ENCODE data around the gene FKBP15. TPM values are rescaled to one million over a fixed set of nuclear protein-coding genes. Genes with fewer than 3 reads are reported as not detected.
"Not testable (repeated sequence)": the region's sequence is repeated elsewhere in the genome, so short reads cannot be mapped to it uniquely, and the experiment has no call there.

The FKBP15 gene
- total RNA-seq, 1 donor from 2014 or later, result 27.6 TPM

DNA sequence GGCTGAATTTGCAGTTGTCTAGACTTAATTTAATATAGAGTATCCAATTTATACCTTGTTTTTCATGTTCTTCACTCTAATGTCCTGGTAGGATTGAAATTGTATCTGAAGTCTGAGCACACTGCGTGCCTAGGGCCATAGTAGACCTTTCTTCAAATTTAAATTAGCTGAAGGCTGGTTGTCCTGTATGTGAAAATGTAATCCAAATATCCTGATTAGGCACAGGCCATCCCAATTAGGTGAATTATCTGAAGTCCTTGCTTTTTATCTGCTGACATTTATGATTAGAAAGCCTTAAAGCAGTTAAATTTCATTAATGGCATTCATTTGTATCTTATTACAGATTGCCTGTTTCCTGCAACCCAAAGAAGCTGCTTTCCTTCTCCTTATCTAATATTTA lies 33.9 kb upstream of the FKBP15 start:
- H3K27me3 Mint-ChIP-seq (ENCODE audit: low read depth), result no peaks in the 10 kb centered on the region
- H3K36me3 Mint-ChIP-seq (ENCODE audit: low read depth), result peaks cover 14% of the 10 kb centered on the region
- H3K27ac Mint-ChIP-seq (ENCODE audit: unreplicated experiment), result no peak overlapping the region
- H3K4me1 Mint-ChIP-seq (ENCODE audit: low read depth), result no peaks in the 10 kb centered on the region
- no peak overlapping the region for H3K4me3 Mint-ChIP-seq (ENCODE audit: unreplicated experiment)
- peaks cover 2% of the 10 kb centered on the region for H3K9me3 Mint-ChIP-seq (ENCODE audit: low read depth)
- TF ChIP-seq, protein P1, sequence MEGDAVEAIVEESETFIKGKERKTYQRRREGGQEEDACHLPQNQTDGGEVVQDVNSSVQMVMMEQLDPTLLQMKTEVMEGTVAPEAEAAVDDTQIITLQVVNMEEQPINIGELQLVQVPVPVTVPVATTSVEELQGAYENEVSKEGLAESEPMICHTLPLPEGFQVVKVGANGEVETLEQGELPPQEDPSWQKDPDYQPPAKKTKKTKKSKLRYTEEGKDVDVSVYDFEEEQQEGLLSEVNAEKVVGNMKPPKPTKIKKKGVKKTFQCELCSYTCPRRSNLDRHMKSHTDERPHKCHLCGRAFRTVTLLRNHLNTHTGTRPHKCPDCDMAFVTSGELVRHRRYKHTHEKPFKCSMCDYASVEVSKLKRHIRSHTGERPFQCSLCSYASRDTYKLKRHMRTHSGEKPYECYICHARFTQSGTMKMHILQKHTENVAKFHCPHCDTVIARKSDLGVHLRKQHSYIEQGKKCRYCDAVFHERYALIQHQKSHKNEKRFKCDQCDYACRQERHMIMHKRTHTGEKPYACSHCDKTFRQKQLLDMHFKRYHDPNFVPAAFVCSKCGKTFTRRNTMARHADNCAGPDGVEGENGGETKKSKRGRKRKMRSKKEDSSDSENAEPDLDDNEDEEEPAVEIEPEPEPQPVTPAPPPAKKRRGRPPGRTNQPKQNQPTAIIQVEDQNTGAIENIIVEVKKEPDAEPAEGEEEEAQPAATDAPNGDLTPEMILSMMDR (IDR thresholded peaks at IDR 0.05), result no peak
- no peak for DNase-seq (ENCODE audit: low spot score)

DNA sequence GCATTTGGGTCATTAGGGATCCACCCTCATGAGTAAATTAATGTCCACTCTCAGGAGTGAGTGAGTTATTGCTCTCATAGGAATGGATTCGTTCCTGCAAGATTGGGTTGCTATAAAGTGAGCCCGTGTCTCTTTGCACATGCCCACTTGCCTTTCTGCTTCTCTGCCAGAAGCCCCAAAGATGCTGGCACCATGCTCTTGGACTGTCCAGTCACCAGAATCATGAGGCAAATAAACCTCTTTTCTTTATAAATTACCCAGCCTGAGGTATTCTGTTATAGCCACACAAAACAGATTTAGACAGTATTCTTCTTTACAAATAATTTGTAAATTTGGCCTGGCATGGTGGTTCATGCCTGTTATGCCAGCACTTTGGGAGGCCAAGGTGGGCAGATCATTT lies 29.7 kb upstream of the FKBP15 start:
- H3K4me3 Mint-ChIP-seq (ENCODE audit: unreplicated experiment), result no peak overlapping the region
- H3K27ac Mint-ChIP-seq (ENCODE audit: unreplicated experiment), result no peak overlapping the region

DNA sequence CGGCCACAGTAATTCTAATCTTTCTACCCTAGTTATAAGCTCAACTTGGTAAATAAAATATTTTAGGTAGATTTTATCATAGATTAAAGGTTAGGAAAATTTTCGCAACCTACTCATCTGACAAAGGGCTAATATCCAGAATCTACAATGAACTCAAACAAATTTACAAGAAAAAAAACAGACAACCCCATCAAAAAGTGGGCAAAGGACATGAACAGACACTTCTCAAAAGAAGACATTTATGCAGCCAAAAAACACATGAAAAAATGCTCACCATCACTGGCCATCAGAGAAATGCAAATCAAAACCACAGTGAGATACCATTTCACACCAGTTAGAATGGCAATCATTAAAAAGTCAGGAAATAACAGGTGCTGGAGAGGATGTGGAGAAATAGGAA lies 28.6 kb upstream of the FKBP15 start:
- H3K9me3 Mint-ChIP-seq (ENCODE audit: low read depth); DNase-seq (ENCODE audit: low spot score); H3K27ac Mint-ChIP-seq (ENCODE audit: unreplicated experiment); H3K27me3 Mint-ChIP-seq (ENCODE audit: low read depth); H3K4me1 Mint-ChIP-seq (ENCODE audit: low read depth); H3K4me3 Mint-ChIP-seq (ENCODE audit: unreplicated experiment); H3K36me3 Mint-ChIP-seq (ENCODE audit: low read depth): not testable (repeated sequence)

More for the DNA sequence above, 29.7 kb upstream of the FKBP15 start:
- Mint-ChIP-seq H3K27me3 (ENCODE audit: low read depth) (no peaks in the 10 kb centered on the region), H3K9me3 (ENCODE audit: low read depth) (peaks cover 2% of the 10 kb centered on the region), H3K36me3 (ENCODE audit: low read depth) (peaks cover 5% of the 10 kb centered on the region), H3K4me1 (ENCODE audit: low read depth) (no peaks in the 10 kb centered on the region)
- TF ChIP-seq, protein P1 (IDR thresholded peaks at IDR 0.05), result no peak
- DNase-seq (ENCODE audit: low spot score), result no peak

DNA sequence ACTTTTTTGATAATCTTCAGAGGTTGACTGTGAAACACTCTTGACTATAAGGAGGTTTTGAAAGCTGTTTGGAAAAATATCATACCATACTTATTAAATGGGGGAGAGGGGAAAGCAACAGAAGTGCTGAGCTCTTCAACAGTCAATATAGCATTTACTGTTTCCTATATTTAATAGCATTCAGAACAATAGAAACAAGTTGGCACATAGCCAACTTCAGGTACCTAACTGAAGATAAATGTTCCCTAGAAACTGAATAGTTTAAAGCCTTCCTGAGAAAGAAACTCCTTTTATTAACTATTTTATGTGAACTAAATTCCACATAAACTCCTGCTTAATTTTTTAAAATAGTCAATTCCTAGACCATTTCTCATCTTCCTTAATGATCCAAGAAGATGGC lies 26.6 kb upstream of the FKBP15 start:
- Mint-ChIP-seq H3K9me3 (ENCODE audit: low read depth) (peaks cover 2% of the 10 kb centered on the region), H3K27ac (ENCODE audit: unreplicated experiment) (no peak overlapping the region), H3K4me3 (ENCODE audit: unreplicated experiment) (no peak overlapping the region), H3K27me3 (ENCODE audit: low read depth) (no peaks in the 10 kb centered on the region), H3K36me3 (ENCODE audit: low read depth) (peaks cover 5% of the 10 kb centered on the region), H3K4me1 (ENCODE audit: low read depth) (no peaks in the 10 kb centered on the region)
- TF ChIP-seq, protein P1 (IDR thresholded peaks at IDR 0.05), result no peak
- DNase-seq (ENCODE audit: low spot score), result no peak

DNA sequence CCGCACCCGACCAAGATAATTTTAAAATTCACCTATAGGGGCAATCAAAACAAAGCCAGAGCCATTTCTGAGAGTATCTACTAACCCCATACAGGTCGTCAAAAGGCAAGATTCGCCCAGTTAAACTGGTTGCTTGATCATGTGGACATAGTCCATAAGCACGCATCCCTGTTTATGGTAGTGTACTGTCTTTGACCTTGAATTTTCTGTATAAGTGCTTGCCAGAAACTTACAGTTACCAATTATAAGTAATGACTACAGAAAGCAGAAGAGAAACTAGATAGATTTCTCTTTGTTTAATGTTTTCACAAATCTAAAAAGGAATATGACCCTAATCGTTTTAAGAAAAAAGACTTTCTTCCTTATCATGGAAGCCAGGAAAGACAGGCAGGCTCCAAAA lies 25.9 kb upstream of the FKBP15 start:
- Mint-ChIP-seq H3K36me3 (ENCODE audit: low read depth) (peaks cover 5% of the 10 kb centered on the region), H3K4me3 (ENCODE audit: unreplicated experiment) (no peak overlapping the region), H3K4me1 (ENCODE audit: low read depth) (no peaks in the 10 kb centered on the region), H3K27ac (ENCODE audit: unreplicated experiment) (no peak overlapping the region), H3K9me3 (ENCODE audit: low read depth) (peaks cover 2% of the 10 kb centered on the region), H3K27me3 (ENCODE audit: low read depth) (no peaks in the 10 kb centered on the region)
- no peak for DNase-seq (ENCODE audit: low spot score)
- TF ChIP-seq, protein P1 (IDR thresholded peaks at IDR 0.05), result no peak

DNA sequence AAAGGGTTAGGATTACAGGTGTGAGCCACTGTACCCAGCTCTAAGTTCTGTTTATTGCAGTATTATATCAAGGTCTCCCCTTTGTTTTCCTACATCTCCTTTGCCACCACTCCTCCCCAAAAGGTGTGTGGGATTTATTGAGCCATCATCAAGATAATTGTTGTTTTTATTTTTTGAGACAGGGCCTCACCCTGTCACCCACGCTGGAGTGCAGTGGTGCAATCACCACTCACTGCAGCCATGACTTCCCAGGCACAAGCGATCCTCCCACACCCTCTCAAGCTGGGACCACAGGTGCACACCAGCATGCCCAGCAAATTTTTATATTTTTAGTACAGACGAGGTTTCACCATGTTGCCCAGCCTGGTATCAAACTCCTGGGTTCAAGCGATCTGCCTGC lies 24.8 kb upstream of the FKBP15 start:
- no peak overlapping the region for H3K4me3 Mint-ChIP-seq (ENCODE audit: unreplicated experiment)
- no peaks in the 10 kb centered on the region for H3K4me1 Mint-ChIP-seq (ENCODE audit: low read depth)
- TF ChIP-seq, protein P1 (IDR thresholded peaks at IDR 0.05), result no peak
- H3K36me3 Mint-ChIP-seq (ENCODE audit: low read depth), result peaks cover 5% of the 10 kb centered on the region
- peaks cover 2% of the 10 kb centered on the region for H3K9me3 Mint-ChIP-seq (ENCODE audit: low read depth)
- no peak for DNase-seq (ENCODE audit: low spot score)
- no peaks in the 10 kb centered on the region for H3K27me3 Mint-ChIP-seq (ENCODE audit: low read depth)
- no peak overlapping the region for H3K27ac Mint-ChIP-seq (ENCODE audit: unreplicated experiment)
